NCI-H187 treated with DMSO at 0.1 percent for 48 hours (cell line): ENCODE results near the gene KANK4.
A peak's percentile ranks its signal among the peaks of the same experiment; 100 is the strongest.
"Not testable (repeated sequence)": the region's sequence is repeated elsewhere in the genome, so short reads cannot be mapped to it uniquely, and the experiment has no call there.

Experiments
- DNase-seq: peaks from one replicate; lab custom pipeline; 2025; lab: John Stamatoyannopoulos, UW

KANK4 gene

DNA sequence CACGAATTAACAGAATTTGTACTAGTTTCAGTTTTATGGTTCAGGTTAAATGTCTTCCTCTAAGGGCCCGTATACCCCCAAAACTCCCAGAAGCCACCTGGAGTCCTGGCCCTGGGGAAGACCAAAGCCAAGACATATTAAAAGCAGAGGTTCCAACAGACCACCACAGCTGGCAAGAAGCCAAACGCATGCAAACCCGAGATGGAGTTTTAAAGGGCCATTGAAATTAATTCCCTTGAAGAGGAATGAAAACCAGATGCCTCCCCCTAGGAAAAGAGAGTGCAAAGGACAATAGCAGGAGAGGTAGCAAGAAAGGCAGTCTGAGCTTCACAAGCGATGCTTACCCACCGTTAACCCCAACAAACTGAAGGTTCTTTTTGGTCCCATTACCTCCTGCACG lies 48.1 kb downstream of the KANK4 start:
- DNase-seq = no peak

DNA sequence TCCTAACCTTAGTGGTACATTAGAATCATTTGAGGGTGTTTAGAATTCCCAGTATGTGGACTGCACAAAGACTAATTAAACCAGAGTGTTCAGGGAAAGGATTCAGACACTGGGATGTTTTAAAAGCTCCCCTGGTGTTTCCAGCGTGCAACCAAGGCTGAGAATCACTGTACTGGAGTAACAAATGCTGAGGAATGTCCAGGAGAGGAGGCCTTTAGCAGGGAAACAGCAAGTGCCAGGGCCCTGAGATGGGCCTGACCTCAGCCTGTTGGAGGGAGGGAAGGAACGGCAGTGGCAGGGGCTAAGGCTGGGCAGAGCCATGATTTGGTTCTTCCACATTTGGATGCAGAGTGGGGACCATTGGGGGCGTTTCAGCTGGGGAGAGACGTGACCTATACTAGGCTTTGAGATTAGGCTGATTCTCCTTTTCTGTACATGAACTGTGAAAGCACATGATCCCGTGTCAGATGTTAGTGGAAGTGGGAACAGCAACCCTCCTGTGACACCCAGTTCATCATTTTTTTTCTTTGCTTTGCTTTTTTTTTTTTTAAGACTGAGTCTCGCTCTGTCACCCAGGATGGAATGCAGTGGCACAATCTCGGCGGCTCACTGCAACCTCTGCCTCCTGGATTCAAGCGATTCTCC lies 49.3 kb downstream of the KANK4 start:
- no peak for DNase-seq

DNA sequence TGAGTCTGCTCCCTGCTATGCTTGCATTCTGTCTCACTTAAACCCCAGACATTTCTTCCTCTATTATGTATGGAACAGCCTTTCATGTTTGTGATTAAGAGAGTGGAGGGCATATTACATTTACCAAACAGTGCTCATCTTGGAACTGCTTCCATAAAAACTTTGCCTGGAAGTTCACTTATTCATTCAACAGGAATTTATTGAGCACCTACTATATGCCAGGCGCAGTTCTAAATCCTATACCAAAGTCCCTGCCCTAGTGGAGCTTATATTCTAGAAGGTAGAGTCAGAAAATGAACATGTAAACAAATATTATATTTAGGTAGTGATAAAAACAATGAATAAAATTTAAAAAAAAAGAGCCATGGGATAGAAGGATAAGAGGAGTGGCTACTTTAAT lies 49.8 kb downstream of the KANK4 start:
- DNase-seq = no peak

DNA sequence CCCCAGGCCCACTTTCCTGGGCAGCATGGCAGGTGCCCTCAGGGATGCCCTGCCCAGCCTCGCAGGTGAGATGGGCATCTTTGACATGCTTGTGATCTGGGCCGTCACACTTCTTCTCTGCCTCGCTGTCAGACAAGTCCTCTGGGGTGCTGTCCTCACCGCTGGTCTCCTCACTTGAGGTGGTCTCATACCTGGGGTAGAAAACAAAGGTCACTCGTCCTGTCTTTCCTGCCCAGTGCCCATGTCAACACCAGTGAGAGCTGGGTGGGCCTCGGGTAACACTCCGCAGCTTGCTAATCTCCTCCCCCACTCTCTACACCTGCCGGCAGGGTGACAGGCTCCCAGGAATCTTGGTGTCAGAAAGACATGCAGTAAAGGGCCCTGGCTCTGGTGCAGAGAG lies 50.9 kb downstream of the KANK4 start:
- no peak for DNase-seq

DNA sequence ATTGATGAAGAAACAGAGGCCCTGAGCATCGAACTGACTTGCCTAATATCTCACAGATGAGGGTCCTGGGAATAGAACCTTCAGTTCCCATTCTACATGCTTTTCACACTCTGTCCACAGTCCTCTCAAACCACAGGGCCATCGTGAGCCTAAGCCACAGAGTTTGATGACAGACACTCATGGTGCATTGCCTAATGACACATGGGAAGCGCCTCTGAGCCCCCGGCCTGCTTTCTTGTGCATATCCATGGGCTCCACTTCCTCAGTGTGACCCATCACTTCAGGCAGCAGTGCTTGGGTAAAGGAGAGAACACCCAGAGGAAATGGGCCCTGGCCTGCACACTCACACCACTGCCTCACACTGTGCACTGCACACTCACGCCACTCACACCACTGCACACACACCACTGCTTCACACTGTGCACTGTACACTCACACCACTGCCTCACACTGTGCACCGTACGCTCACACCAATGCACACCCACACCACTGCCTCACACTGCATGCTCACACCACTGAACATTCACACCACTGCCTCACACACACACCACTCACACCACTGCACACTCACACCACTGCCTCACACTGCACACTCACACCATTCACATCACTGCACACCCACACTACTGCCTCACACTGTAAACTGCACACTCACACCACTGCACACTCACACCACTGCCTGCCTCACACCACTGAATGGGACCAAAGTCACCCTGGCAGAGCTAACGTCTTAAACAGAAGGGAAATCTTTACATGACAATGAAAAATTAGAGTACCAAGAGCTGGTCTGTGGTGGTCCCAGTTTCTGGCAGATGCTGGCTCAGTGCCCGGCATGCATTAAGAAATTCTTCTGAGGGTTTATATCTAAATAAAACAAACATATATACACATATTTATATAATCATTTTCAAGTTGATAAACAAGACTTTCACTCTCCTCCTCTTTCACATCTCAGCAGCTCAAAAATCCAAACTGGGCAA lies 53.0 kb downstream of the KANK4 start:
- DNase-seq = no peak

DNA sequence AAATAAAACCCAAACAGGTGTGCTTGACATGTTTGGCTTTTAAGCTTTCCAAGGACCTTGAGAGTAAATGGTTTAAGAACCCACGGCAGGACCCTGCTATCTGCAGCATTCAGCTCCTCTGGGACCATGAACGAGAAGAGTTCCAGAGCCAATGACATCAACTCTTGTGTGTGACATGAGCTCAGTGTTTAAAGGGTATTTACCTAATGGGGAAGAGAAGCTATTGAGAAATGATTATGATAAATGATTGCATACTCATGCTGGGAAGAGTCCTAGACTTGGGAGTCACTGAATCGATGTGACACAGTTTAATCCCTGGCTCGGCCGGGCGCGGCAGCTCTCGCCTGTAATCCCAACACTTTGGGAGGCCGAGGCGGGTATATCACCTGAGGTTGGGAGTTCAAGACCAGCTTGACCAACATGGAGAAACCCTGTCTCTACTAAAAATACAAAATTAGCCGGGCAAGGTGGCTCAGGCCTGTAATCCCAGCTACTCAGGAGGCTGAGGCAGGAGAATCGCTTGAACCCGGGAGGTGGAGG lies 55.4 kb downstream of the KANK4 start:
- peak; percentile 63 for DNase-seq

DNA sequence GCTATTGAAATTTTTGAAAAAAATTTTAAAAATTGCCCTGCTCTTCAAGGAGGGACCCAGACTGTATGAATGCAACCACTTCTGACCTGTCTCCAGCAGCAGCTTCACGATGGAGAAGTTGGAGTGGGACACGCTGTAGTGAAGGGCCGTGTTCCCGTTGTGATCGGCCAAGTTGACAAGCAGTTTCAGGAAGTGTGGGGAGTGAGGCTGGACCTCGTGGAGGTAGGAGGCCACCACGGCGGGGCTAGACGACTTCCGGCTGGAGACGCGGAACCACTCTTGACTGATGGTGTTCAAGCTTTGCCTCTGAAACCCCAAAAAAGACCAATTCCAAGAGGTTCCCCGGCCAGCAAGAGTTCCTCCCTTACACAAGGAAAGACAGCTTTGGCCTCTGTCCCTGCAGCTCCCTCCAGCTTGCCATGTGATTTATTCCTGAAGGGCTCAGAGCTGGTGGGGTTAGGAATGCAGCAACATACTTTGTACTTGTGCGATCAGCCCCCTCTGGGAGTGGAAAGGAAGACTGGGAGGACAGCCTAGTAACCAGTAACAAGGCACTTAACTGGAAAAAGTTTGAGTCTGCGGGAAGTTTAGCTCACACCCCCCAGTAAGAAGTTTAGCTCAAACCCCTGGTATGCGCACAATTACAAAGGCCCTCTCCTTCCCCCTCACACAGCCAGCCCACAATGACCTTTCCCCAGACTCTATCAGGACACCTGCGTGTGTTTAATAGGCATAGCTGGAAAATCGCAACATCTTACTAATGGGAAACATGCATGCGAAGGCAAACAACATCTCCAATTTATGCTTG lies 56.0 kb downstream of the KANK4 start:
- DNase-seq = no peak

DNA sequence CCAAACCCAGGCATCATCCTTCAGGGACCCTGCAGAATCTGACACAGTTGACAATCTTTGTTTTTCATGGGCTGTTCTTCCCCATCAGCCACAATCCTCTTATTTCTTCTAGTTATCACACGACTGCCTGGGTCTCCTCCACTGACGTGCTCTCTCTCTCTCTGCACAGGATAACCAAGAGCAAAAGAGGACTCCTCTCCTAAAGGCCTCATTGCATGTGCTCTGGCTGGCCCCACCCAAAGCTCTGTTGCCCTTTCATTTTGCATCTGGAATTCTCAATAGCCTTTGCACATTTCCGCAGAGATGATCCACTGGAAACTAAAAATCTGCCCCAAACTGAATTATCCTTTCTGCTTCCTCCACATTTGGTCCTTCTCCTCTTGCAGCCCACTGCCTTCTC lies 58.5 kb downstream of the KANK4 start:
- no peak for DNase-seq

DNA sequence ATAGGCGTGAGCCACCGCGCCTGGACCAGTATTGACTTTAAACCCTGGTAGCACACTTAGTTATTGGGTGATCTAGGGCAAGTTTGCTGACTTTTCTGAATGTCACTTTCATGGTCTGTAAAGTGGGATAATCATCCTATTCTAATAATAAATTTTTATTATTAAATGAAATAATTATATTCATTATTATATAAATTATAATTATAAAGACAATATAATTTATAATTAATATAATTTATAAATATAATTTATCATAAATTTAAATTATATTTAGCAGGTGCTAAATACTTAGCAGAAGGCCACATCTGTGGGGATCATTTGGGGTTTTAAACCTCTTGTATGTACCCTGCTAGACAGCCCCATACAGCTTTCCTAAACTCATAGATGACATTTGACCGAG lies 59.7 kb downstream of the KANK4 start:
- DNase-seq = no peak

DNA sequence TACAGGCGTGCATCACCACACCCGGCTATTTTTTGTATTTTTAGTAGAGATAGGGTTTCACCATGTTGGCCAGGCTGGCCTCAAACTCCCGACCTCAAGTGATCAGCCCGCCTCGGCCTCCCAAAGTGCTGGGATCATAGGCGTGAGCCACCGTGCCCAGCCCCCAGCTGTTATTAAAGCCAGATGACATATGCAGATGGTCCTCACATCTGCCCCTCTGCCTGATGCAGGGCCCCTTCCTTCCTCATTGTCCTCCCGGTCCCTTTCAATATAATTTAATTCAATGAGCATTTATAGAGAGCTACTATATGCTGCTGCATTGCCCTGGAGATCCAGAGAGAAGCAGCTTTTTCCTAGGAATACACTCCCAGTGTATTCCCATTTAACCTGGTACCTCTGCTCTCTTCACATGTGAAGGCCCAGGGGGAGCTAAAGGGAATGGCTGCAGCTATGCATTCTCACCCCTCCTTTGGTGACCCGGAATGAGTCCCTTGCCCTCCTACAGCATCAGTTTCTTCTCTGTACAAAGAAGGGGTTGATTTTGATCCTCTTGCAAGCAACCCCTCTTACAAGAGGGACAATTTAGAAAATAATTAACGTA lies 69.0 kb downstream of the KANK4 start:
- no peak for DNase-seq

DNA sequence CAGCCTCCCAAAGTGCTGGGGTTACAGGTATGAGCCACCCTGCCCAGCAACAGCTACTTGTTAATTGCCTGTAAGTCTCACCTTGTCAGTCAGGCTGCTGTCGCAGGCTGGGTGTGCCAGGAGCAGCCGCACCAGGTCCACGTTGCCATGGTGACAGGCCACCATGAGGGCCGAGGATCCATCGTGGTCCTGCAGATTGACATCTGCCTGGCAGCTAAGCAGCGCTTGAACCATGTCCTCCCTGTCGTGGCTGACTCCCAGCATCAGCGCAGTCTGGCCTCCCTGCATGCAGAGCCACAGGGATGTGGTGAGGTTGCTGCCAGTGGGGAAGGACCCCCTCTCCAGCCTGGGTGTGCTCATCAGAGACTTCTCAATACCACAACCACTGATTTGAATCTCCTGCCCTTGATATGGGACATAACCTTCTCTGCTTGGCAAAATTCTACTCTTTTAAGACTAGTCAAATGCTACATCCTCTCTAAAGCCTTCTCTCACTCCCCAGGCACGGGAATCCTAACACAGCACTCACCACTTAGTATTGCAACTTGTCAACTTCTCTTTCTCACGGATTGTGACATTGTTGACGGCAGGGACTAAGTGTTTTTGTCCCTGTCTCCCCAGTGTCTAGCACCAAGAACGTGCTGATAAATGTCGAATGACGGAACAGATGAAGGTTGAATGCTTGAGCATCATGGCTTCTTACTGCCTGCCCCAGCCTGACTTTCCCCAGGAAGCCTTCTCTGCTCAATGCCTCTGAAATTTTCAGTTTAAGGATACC lies 71.7 kb downstream of the KANK4 start:
- DNase-seq = no peak

DNA sequence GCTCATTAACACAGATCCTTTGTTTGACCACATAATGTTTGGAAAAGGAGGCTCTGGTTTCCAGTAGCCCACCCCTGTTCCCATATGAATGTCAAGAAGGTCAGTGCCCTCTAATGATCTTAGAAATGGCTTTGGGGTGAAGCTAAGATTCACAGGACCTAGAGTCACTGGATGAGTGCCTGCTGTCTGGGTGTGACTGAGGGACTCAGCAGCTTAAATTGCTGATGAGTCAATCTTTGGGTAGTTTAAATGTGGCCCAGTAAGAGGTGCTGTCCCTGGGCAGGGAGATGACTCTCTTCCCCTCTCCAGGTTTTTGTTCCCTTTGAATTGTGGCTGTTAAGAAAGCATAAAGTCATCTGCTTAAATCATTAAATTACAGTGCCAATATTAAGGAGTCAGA lies 74.0 kb downstream of the KANK4 start:
- no peak for DNase-seq

DNA sequence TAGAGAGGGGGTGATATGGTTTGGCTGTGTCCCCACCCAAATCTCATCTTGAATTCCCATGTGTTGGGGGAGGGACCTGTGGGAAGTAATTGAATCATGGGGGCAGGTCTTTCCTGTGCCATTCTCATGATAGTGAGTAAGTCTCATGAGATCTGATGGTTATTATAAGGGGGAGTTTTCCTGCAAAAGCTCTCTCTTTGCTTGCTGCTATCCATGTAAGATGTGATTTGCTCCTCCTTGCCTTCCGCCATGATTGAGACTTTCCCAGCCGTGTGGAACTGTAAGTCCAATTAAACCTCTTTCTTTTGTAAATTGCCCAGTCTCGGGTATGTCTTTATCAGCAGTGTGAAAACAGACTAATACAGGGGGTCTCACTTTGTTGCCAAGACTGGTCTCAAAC lies 74.9 kb downstream of the KANK4 start:
- not testable (repeated sequence) for DNase-seq

DNA sequence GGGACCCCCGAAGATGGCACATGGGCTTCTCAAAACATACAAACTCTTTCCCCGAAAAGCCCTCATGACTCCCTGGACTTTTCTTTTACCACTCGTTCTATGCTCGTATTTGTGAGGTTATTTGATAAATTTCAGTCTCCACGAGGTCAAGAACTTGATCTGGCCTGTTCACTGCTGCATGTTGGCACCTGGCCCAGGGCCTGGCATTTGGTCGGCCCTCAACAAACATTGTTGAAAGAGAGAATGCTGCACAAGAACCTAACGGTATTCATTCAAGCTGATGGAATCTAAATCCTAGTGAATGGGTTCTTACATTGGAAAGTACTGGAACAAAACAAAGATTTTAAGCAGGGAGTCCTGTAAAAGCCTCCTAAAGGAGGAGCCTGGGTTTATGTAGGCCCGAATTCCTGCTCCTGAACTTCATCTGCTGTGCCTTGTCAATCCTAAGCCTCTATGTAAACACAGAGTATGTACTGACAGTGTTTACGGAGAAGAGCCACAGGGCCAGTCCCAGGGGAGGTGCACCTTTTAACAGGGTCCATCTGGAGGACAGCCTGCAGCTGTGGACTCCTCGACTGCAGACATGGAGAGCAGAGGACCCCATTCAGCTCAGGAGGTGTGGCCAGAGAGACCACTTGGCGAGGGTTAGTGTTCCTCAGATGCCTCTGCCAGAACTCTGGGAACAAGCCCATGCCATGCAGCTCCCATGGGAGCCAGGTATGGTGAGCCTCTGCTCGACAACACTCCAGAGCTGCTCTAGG lies 77.7 kb downstream of the KANK4 start:
- DNase-seq = no peak

DNA sequence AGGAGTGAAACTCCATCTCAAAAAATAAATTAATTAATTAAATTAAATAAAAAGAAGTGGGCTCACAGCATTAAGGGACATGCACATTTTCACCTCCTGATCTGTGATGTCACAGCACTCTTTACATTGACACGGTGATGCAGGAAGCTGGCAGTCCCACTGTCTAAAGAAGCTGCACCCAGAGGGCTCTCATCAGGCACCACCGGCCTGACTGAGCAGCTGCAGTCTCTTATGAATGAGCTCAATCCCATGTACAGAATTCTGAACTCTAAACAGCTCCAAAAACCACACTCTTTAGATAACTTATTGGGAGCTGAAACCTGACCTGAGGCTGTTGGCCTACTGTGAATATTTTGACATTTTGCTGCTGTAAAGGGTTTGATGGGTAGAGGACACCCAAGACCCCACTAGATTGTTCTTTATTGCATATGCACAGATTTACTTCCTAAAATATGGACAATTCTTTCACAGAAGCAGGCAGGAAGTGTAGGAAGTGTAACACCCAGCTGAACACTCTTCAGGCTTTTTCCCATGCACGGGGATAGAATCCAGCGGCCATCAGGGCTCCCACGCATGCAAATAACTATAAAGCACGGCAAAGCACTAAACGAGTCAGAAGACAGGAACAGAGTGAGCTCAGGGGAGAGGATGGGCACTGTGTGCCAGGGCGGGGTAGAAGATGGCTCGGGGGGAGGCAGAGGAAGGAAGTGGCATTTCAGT lies 78.4 kb downstream of the KANK4 start:
- DNase-seq = no peak

DNA sequence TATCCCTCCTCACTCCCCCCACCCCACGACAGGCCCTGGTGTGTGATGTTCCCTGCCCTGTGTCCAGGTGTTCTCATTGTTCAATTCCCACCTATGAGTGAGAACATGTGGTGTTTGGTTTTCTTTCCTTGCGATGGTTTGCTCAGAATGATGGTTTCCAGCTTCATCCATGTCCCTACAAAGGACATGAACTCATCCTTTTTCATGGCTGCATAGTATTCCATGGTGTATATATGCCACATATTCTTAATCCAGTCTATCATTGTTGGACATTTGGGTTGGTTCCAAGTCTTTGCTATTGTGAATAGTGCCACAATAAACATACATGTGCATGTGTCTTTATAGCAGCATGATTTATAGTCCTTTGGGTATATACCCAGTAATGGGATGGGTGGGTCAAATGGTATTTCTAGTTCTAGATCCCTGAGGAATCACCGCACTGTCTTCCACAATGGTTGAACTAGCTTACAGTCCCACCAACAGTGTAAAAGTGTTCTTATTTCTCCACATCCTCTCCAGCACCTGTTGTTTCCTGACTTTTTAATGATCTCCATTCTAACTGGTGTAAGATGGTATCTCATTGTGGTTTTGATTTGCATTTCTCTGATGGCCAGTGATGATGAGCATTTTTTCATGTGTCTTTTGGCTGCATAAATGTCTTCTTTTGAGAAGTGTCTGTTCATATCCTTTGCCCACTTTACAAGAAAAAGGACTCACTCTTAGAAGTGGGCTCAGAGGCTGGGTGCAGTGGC lies 79.4 kb downstream of the KANK4 start:
- not testable (repeated sequence) for DNase-seq

DNA sequence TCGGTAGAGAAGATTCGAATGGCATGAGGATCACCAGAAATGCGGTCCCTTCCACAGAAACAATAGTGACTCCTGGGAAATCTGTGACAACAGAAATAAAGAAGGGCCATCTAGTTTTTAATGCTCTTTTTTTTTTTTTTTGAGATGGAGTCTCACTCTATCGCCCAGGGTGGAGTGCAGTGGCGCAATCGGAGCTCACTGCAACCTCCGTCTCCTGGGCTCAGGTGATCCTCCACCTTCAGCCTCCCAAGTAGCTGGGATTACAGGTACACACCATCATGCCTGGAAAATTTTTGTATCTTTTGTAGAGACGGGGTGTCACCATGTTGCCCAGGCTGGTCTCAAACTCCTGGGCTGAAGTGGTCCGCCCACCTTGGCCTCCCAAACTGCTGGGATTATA lies 80.7 kb downstream of the KANK4 start:
- DNase-seq = no peak

DNA sequence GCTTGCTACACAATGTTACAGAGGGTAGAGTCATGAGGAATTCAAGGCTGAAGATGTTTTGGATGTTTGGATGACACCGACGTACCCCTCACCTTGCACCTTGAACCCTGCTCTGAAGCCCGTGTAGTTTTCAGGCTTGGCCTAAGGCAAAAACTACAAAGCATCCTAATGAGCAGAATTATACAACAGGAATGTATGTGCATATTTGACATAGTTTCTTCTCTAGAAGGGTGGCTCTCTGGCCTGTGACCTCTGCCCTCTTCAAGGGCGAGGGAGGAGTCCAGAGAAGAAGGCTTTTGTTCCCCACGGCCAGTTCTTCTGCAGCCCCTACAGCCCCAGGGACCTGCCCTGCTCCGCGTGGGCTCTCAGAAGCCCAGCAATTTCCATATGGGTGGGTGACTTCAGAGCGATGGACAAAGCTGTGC lies 81.3 kb downstream of the KANK4 start:
- DNase-seq = no peak

DNA sequence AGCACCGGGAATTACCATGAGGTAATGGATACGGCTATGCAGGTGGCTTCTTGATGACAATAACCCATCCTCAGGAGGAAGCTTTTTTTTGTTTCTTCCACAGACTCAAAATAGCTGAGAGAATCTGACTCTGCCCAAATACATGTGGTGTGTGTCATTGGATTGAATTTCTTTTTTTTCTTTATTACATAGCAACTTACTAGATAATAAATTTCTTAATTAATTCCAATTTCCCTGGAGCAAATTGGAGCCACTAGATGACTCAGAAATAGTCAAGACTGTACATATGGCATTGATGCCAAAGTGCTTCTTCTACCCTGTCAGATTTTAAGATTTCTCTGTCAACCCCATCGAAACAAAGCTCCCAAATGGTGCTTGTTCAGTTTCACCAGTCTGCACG lies 81.9 kb downstream of the KANK4 start:
- no peak for DNase-seq
